ENCODE results near the gene ARHGAP9. TPM values are rescaled to one million over a fixed set of nuclear protein-coding genes. Genes with fewer than 3 reads are reported as not detected.

The ARHGAP9 gene
- total RNA-seq, 1 experiment from 2014 or later = 3.6 TPM

DNA sequence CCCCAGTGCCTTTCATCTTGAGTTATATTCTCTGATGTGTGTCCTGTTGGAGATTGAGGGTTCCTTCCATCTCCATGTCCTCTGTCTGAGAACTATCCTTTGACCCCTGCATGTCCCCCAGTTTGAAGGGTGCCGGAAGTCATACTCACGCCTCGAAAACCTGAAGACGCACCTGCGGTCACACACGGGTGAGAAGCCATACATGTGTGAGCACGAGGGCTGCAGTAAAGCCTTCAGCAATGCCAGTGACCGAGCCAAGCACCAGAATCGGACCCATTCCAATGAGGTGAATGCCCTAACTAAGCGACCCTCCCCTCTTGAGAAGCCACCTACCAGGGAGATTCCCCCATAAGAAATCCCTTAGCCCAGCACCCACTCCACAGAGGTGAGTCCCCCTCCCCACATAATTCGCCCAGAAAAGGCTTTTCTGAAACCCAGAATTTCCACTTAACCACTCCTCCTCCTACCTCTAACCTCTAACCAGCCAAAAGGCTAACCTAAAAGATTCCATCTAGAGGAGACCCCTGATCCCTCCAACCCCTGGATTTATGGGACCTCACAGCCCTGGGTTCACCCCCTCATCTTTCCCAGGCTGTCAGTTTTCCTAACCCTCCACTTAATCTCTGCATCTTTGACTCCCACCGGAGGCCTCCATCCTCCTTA, 12.3 kb downstream of the ARHGAP9 start (continued):
- TF ChIP-seq, protein P1, sequence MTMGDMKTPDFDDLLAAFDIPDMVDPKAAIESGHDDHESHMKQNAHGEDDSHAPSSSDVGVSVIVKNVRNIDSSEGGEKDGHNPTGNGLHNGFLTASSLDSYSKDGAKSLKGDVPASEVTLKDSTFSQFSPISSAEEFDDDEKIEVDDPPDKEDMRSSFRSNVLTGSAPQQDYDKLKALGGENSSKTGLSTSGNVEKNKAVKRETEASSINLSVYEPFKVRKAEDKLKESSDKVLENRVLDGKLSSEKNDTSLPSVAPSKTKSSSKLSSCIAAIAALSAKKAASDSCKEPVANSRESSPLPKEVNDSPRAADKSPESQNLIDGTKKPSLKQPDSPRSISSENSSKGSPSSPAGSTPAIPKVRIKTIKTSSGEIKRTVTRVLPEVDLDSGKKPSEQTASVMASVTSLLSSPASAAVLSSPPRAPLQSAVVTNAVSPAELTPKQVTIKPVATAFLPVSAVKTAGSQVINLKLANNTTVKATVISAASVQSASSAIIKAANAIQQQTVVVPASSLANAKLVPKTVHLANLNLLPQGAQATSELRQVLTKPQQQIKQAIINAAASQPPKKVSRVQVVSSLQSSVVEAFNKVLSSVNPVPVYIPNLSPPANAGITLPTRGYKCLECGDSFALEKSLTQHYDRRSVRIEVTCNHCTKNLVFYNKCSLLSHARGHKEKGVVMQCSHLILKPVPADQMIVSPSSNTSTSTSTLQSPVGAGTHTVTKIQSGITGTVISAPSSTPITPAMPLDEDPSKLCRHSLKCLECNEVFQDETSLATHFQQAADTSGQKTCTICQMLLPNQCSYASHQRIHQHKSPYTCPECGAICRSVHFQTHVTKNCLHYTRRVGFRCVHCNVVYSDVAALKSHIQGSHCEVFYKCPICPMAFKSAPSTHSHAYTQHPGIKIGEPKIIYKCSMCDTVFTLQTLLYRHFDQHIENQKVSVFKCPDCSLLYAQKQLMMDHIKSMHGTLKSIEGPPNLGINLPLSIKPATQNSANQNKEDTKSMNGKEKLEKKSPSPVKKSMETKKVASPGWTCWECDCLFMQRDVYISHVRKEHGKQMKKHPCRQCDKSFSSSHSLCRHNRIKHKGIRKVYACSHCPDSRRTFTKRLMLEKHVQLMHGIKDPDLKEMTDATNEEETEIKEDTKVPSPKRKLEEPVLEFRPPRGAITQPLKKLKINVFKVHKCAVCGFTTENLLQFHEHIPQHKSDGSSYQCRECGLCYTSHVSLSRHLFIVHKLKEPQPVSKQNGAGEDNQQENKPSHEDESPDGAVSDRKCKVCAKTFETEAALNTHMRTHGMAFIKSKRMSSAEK (CRISPR knock-in tag; IDR thresholded peaks at IDR 0.05; ENCODE audit: borderline replicate concordance) = no peak
- TF ChIP-seq SMAD3 (CRISPR knock-in tag; IDR thresholded peaks at IDR 0.05; ENCODE audit: borderline replicate concordance) (no peak), SMAD4 (CRISPR knock-in tag; IDR thresholded peaks at IDR 0.05) (no peak)
- TF ChIP-seq, protein P2, sequence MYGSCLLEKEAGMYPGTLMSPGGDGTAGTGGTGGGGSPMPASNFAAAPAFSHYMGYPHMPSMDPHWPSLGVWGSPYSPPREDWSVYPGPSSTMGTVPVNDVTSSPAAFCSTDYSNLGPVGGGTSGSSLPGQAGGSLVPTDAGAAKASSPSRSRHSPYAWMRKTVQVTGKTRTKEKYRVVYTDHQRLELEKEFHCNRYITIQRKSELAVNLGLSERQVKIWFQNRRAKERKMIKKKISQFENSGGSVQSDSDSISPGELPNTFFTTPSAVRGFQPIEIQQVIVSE (CRISPR knock-in tag; IDR thresholded peaks at IDR 0.05; ENCODE audit: borderline replicate concordance) = no peak

DNA sequence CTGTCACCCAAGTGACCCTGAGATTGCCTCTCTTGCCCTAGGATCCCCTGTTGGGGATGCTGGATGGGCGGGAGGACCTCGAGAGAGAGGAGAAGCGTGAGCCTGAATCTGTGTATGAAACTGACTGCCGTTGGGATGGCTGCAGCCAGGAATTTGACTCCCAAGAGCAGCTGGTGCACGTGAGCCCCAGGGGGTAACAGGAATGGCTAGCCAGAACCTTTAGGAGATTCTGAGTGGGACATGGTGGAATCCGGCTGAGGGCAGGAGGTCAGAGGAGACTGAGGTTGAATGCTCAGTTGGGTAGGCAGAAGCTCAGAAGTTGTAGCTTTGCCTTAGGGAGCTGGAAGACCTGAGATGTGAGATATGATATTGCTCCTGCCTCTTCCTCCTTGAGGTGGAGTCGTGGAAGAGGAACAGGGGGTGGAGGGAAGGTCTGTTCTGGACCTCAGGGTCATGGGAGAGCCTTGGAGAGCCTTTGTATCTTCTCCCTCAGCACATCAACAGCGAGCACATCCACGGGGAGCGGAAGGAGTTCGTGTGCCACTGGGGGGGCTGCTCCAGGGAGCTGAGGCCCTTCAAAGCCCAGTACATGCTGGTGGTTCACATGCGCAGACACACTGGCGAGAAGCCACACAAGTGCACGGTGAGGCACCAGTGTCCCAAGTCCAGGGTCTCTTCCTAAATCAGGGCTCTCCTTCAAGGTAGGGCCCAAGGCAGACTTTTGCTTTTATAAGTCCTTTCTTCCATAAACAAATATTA, 13.7 kb downstream of the ARHGAP9 start:
- Mint-ChIP-seq H3K9me3 (no peaks in the 10 kb centered on the region), H3K27ac (no peak overlapping the region; the same call in 1 of the 2 replicates), H3K27me3 (ENCODE audit: low read depth) (peaks cover 9% of the 10 kb centered on the region), H3K36me3 (0 out of 2 replicates have a peak, but pooled peaks cover 3% of the 10 kb centered on the region), H3K4me1 (peaks cover 9% of the 10 kb centered on the region), H3K4me3 (no peak overlapping the region)
- DNase-seq (ENCODE audit: low spot score) = no peak
- no peak for ATAC-seq
- TF ChIP-seq RELA (CRISPR knock-in tag; IDR thresholded peaks at IDR 0.05; ENCODE audit: borderline replicate concordance) = no peak
- no peak for TF ChIP-seq NR3C1 (CRISPR knock-in tag; conservative IDR thresholded peaks at IDR 0.05; ENCODE audit: low read depth)
- TF ChIP-seq NR1H2 (CRISPR knock-in tag; IDR thresholded peaks at IDR 0.05) = no peak
- no peak for TF ChIP-seq TCF7 (CRISPR knock-in tag; IDR thresholded peaks at IDR 0.05; ENCODE audit: low read depth)
- TF ChIP-seq, protein P3, sequence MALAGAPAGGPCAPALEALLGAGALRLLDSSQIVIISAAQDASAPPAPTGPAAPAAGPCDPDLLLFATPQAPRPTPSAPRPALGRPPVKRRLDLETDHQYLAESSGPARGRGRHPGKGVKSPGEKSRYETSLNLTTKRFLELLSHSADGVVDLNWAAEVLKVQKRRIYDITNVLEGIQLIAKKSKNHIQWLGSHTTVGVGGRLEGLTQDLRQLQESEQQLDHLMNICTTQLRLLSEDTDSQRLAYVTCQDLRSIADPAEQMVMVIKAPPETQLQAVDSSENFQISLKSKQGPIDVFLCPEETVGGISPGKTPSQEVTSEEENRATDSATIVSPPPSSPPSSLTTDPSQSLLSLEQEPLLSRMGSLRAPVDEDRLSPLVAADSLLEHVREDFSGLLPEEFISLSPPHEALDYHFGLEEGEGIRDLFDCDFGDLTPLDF (CRISPR knock-in tag; IDR thresholded peaks at IDR 0.05) = no peak
- TF ChIP-seq ZNF396 (CRISPR knock-in tag; IDR thresholded peaks at IDR 0.05; ENCODE audit: borderline replicate concordance) = no peak
- no peak for TF ChIP-seq ELF4 (CRISPR knock-in tag; IDR thresholded peaks at IDR 0.05; ENCODE audit: low read depth)
- TF ChIP-seq ZNF138 (CRISPR knock-in tag; conservative IDR thresholded peaks at IDR 0.05) = no peak
- TF ChIP-seq NFATC4 (CRISPR knock-in tag; IDR thresholded peaks at IDR 0.05) = no peak
- TF ChIP-seq ZNF671 (CRISPR knock-in tag; IDR thresholded peaks at IDR 0.05) = no peak
- TF ChIP-seq PRRX2 (CRISPR knock-in tag; IDR thresholded peaks at IDR 0.05) = no peak
- TF ChIP-seq, protein P4, sequence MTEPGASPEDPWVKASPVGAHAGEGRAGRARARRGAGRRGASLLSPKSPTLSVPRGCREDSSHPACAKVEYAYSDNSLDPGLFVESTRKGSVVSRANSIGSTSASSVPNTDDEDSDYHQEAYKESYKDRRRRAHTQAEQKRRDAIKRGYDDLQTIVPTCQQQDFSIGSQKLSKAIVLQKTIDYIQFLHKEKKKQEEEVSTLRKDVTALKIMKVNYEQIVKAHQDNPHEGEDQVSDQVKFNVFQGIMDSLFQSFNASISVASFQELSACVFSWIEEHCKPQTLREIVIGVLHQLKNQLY (CRISPR knock-in tag; IDR thresholded peaks at IDR 0.05) = no peak
- POLR2A ChIA-PET = no interaction called here
- CTCF ChIA-PET = interaction anchor here (1.5 kb wide), 1 partner anchor 10 kb away, joined by 12 read pairs; no protein-coding TSS in a partner anchor
